ENCODE measurements around the gene MSI2.
"Not testable (repeated sequence)": the region's sequence is repeated elsewhere in the genome, so short reads cannot be mapped to it uniquely, and the experiment has no call there.

MSI2 gene

GRCh38 chr17:57292091-57292490 lies 35.8 kb downstream of the MSI2 start:
- no peak for DNase-seq (ENCODE audit: low read depth)

- no peak for DNase-seq (ENCODE audit: low read depth)
These were observed 36.8 kb downstream of the MSI2 start for GRCh38 chr17:57293077-57293476.

GRCh38 chr17:57294101-57294500 lies 37.8 kb downstream of the MSI2 start:
- no peak for DNase-seq (ENCODE audit: low read depth)

GRCh38 chr17:57294629-57295501 lies 38.5 kb downstream of the MSI2 start:
- DNase-seq (ENCODE audit: low read depth): no peak

- DNase-seq (ENCODE audit: low read depth): no peak
These were observed 39.3 kb downstream of the MSI2 start for GRCh38 chr17:57295526-57296023.

GRCh38 chr17:57296231-57296630 lies 39.9 kb downstream of the MSI2 start:
- DNase-seq (ENCODE audit: low read depth): no peak

GRCh38 chr17:57299176-57299575 lies 42.9 kb downstream of the MSI2 start:
- no peak for DNase-seq (ENCODE audit: low read depth)

GRCh38 chr17:57300592-57300991 lies 44.3 kb downstream of the MSI2 start:
- DNase-seq (ENCODE audit: low read depth): not testable (repeated sequence)

- no peak for DNase-seq (ENCODE audit: low read depth)
These were observed 46.6 kb downstream of the MSI2 start for GRCh38 chr17:57302690-57303465.

GRCh38 chr17:57305144-57305728 lies 48.9 kb downstream of the MSI2 start:
- DNase-seq (ENCODE audit: low read depth): no peak

- DNase-seq (ENCODE audit: low read depth): no peak
These were observed 49.7 kb downstream of the MSI2 start for GRCh38 chr17:57305908-57306504.

GRCh38 chr17:57308543-57309186 lies 52.3 kb downstream of the MSI2 start:
- no peak for DNase-seq (ENCODE audit: low read depth)

- DNase-seq (ENCODE audit: low read depth): no peak
These were observed 53.2 kb downstream of the MSI2 start for GRCh38 chr17:57309479-57309878.

- no peak for DNase-seq (ENCODE audit: low read depth)
These were observed 55.2 kb downstream of the MSI2 start for GRCh38 chr17:57311281-57312216.

- DNase-seq (ENCODE audit: low read depth): no peak
These were observed 55.9 kb downstream of the MSI2 start for GRCh38 chr17:57312242-57312641.

GRCh38 chr17:57313097-57313835 lies 56.9 kb downstream of the MSI2 start:
- no peak for DNase-seq (ENCODE audit: low read depth)

GRCh38 chr17:57315061-57316015 lies 59.0 kb downstream of the MSI2 start:
- DNase-seq (ENCODE audit: low read depth): no peak

- DNase-seq (ENCODE audit: low read depth): no peak
These were observed 60.0 kb downstream of the MSI2 start for GRCh38 chr17:57316361-57316760.

- DNase-seq (ENCODE audit: low read depth): no peak
These were observed 60.8 kb downstream of the MSI2 start for GRCh38 chr17:57317079-57317478.
